Right ventricle myocardium inferior (tissue), 1 donor: ENCODE data around the gene KATNA1. TPM values are rescaled to one million over a fixed set of nuclear protein-coding genes. Genes with fewer than 3 reads are reported as not detected.

Experiments used
- ATAC-seq: fragments of 200-7000 bp; cut with Tn5 transposase; one replicate; pipeline ENCODE4 v1.9.1; 2020; ENCODE audit warnings: mild to moderate bottlenecking, moderate library complexity
- DNase-seq: peaks from one replicate; pipeline ENCODE4 v3.0.0; 2021; ENCODE audit errors: missing footprints
- intact Hi-C: fragments of 100-400 bp; cut with DNase I; formaldehyde crosslinking; loops from one replicate; pipeline ENCODE4 v1.11.0; 2022
- total RNA-seq: library from RNA; stranded (reverse); fragmentation: NEBNext Ultra II Directional; extraction: Animal tissue kit (Norgen Biotek cat#: 25700); gene quantifications from one replicate; pipeline ENCODE4 v1.2.1, GENCODE V29; 2021
- donor health status: DM: no; HTN: yes; CAD: no; lungs with severe emphysema.

The KATNA1 gene
- total RNA-seq, 1 donor from 2014 or later, result 11.4 TPM

DNA sequence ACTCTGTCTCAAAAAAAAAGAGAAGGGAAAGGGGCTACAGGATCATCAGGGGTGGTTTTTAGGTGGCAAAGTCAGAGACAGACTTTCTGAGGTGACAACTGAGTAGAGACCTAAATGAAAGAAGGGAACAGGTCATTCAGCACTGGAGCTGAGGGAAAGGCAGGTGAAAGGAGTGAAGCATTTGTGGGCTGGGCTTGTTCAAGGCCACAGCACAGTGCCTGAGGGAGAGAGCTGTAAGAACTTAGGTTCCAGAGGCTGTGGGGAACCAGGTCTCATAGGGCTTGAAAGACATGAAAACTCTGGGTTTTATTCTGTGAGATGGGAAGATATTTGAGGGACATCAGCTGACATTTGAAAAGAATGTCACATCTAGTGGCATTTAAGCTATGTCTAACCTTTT, 20.8 kb downstream of the KATNA1 start:
- ATAC-seq (no peak), DNase-seq (no peak)
- intact Hi-C loops, result no loop called here

DNA sequence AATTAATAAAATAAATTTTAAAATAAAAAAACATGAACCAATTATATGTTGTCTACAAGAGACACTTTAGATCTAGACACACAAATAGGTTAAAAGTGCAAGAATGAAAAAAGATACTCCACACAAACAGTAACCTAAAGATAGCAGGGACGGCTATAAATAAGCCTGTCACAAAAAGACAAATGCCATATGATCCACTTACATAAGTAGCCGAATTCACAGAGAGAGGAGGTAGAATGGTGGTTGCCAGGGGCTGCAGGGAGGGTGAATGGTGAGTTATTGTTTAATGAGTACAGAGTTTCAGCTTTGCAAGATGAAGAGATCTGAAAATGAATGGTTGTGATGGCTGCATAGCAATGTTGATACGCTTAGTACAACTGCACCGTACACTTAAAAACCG, 32.7 kb downstream of the KATNA1 start:
- intact Hi-C loops, result no loop called here
- DNase-seq (no peak), ATAC-seq (peak; percentile 57)

DNA sequence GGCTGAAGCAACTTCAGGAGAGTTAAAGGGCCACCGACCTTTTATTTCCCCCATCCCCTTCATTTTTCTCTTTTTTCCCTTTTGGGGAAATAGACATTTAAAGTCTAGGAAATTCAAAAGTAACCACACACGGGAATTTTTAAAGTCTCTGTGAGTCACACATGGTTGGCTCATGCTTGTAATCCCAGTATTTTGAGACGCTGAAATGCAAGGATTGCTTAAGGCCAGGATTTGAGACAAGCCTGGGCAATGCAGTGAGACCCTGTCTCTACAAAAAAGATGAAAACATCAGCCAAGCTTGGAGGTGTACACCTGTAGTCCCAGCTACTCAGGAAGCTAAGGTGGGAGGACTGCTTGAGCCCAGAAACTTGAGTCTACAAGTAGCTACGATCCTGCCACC, 34.2 kb downstream of the KATNA1 start:
- intact Hi-C loops, result no loop called here
- no peak for DNase-seq
- ATAC-seq, result no peak

DNA sequence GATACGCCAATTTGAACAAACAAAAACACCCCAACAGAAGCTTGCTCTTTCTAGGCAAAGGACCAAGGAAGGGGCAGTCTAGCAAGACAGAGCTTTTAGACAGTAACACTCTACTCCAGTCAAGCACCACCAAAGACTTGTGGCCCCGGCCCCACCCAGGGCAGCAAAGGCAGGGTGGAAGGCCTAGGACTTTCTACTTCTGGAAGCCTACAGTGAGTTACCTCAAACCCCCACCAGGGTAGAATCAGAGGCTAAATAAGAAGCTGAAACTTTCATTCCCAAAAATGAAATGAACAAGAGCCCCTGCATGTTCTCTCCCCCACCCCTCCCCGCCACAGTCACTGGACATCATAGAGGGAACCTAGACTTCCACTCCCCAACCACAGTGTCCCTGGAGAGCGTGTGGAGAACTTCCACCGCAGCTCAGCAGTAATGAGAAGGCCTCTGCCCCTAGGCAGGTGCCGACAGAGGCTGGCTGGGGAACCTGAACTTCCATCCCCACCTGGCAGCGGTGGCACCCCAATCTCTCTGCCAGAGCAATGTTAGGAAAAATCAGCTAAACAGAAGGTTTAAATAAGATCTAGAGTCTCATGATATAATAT, 40.0 kb downstream of the KATNA1 start:
- intact Hi-C loops, result no loop called here
- ATAC-seq, result no peak
- DNase-seq, result no peak

DNA sequence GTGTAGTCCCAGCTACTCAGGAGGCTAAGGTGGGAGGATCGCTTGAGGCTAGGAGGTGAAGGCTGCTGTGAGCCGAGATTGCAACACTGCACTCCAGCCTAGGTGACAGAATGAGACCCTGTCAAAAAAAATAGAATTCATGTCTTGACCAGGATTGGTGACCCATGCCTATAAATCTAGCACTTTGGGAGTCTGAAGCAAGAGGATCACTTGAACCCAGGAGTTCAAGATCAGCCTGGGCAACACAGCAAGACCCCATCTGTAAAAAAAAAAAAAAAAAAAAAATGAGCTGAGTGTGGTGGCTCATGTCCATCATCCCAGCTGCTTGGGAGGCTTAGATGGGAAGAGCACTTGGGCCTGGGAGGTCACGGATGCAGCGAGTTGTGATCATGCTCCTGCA, 48.0 kb downstream of the KATNA1 start:
- ATAC-seq, result no peak
- intact Hi-C loops, result no loop called here
- no peak for DNase-seq

DNA sequence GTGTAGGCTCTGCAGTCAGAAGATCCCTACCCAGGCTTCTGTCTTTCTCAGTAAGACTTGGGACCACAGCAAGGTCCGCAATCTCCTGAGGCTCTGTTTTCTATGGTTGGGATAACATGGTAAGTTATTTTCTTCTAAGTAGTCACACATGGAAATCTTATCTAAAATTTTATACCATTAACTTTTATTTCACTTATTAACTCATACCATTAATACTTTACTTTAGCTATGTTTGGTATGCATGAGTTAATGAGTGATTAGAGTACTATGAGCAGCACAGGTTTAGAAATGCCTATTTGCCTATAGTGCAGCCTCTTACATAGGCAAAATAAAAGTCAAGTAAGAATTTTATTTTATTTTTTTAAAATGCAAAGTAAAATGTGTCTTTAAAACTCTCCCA, 55.1 kb downstream of the KATNA1 start:
- intact Hi-C loops, result no loop called here
- DNase-seq (no peak), ATAC-seq (no peak)

DNA sequence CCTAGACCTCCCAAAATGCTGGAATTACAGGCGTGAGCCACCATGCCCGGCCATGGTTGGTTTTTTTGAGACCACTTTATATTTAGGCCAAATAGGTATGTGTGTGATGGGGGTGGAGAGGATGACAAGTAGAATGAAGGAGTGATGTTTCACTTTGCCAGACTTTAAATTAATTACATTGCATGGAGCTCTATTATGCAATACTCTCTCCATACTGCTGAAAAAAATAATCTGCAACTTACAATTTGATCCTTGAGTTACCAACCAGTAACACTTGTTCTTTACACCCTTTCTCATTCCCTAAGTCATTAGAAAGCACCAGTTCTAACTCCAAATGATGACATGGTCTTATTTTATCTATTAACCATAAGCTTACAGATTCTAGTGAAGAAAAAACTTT, 55.5 kb downstream of the KATNA1 start:
- intact Hi-C loops, result no loop called here
- DNase-seq, result no peak
- no peak for ATAC-seq

DNA sequence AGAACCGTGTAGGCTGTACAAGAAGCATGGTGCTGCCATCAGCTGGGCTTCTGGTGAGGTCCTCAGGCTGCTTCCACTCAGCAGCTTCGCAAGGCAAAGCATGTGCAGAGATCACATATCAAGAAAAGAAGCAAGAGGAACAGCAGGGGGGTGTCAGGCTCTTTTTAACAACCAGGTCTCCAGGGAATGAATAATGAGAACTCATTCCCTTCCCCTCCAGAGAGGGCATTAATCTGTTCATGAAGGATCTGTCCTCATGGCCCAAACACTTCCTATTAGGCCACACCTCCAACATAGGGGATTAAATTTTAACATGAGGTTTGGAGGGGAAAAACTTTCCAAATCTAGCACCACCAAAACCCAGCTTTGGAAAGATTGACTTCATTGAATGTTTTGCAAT, 62.4 kb downstream of the KATNA1 start:
- intact Hi-C loops, result no loop called here
- DNase-seq, result no peak
- ATAC-seq, result no peak

DNA sequence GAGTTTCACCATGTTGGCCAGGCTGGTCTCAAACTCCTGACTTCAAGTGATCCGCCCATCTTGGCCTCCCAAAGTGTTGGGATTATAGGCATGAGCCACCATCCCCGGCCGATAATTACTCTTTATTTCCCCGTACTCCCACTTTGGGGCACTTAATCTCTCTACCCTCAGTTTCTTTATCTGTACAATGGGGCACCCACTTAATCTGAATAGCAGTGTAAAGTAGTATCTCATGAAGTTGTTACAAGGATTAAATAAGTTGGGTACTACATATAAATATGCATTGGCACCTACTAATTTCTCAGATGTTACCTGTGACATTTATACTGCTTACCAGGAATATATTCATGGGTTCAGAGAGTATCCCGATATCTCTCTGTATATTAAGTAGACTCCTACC, 67.2 kb downstream of the KATNA1 start:
- DNase-seq (no peak), ATAC-seq (no peak)
- intact Hi-C loops, result no loop called here

DNA sequence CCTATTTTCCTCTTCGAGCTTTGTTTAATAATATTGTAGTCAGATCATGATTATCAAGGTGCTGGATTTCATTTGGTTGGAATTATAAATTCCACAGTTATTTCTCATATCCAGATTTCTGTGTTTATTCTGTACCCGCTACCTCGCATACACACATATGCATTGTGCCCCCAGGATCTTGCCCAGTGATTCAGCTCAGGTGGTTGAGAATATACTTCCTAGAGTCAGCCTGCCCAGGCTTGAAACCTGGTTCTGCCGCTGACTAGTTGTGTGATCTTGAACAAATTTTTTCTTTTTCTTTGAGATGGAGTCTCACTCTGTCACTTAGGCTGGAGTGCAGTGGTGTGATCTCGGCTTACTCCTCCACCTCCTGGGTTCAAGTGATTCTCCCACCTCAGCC, 67.6 kb downstream of the KATNA1 start:
- ATAC-seq (no peak), DNase-seq (no peak)
- intact Hi-C loops, result no loop called here

DNA sequence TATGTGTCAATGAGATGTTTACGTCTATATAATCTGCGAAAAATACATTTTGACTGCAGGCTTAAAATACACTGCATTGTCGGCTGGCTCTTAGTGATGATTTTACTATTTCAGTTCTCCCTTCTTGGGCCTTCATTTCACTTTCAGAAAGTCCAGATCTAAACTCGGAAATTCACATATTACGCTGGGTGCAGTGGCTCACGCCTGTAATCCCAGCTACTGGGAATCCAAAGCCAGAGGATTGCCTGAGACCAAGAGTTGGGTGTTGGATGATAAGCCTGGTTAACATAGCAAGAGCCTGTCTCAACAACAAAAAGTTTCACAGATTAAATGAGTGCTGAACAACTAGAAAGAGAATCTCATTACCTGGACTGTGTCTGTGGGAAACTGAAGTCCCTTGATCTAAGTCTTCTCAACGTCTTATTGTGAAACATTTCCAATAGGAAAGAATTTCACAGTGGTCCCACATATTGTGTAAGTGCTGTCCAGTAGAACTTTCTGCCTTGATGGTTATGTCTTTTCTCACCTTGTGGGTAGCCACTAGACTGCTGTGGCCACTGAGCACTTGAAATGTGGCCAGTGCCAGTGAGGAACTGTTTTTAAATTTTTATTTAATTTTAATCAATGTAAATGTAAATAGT, 80.4 kb downstream of the KATNA1 start:
- intact Hi-C loops, result loop anchor here (5.0 to 10.0 kb wide), 2 partner anchors 79 to 147 kb away; partner anchors contain the start of genes KATNA1 and LATS1
- ATAC-seq (no peak), DNase-seq (no peak)

DNA sequence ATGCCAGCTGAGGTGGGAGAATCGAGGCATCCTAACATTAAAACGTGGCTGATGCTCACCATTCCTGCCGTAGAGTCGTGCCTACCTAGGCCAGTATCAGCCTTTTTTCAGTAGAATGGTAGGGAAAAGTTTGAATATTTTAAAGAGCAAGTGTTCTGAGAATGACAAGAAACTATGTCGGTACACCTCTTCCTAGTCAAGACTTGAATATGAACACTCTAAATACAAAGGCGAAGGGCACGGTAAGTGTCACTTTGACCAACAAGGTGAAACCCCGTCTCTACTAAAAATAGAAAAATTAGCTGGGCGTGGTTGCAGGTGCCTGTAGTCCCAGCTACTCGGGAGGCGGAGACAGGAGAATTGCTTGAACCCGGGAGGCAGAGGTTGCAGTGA, 81.3 kb downstream of the KATNA1 start:
- intact Hi-C loops, result loop anchor here (5.0 to 10.0 kb wide), 2 partner anchors 80 to 148 kb away; partner anchors contain the start of genes KATNA1 and LATS1
- DNase-seq (no peak), ATAC-seq (no peak)

DNA sequence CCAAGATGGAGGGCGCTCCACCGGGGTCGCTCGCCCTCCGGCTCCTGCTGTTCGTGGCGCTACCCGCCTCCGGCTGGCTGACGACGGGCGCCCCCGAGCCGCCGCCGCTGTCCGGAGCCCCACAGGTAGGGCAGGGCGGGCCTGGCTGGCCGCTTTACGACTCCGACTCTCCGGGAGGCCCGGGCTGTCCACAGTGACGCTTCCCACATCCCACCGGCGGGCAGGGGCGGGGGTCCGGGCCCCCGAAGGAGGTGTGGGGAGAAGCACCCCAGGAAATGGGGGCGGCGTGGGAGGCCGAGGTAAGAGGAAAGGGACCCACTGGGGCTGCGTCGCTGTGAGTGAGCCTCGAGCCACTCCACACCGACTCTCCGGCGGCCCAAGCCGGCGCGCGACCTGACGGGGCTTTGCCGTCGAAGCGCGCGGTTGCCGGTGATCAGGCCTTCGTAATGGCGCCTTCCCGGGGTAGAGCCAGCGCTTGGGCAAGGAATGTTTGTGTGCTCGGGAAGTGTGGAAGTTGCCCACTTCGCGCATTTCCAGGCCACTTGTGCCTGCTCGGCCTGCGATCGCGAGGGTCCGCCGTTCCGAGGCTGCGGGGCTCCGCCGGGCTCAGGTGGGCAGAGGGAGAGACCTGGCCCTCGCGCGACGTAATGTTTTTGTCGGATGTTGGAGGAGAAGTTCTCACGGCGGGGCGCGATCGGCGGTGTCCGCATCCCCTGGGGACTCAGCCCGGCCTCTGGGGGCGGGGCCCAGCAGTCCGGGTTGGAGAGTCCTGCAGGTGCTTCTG, 81.9 kb downstream of the KATNA1 start:
- ATAC-seq, result peak; percentile 36
- peak; percentile 83 for DNase-seq
- intact Hi-C loops, result loop anchor here (5.0 to 10.0 kb wide), 2 partner anchors 81 to 148 kb away; partner anchors contain the start of genes KATNA1 and LATS1

DNA sequence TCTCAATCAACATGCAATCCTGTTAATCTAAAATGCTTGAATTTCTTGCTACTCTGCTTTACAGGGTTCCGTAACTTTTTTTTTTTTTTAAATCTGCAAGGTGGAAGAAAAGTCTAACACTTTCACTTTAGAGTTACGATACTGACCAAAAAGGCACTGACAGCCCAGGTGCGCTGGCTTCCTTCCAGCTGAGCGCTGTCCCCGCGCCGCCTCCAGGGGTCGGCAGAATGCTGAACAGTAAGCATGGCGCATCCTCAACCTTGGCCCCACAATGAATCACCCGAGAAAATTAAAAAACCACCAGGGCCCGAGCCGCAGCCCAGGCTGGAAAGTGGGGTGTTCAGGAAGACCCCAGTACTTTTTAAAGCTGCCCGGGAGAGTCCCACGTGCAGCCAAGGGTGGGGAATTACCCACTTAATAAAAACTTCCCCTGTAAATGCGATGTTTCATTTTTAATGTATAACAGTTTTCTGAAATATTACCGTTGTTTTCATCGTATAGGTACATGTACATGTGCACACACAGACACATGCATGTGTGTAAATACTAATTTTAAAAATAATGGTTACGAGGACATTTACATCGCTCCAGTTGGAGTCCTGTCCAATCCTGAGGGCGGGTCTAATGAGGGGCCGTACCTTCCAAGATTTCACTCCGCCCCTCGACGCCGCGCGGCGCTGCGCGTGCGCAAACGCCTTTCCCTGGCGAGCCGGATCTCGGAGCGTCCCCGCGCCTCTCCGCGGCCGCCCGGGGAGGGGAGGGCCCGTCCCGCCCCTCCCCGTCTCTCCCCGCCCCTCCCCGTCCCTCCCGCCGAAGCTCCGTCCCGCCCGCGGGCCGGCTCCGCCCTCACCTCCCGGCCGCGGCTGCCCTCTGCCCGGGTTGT, 82.7 kb downstream of the KATNA1 start, which contains the start of gene GINM1:
TSS of gene GINM1 (plus strand) at position 849 of the 883 bp plus-strand sequence. CDS start 40 bp downstream, outside the sequence.
- intact Hi-C loops, result loop anchor here (2.0 to 10.0 kb wide), 3 partner anchors 19 to 149 kb away; partner anchors contain the start of genes KATNA1, LATS1 and PPIL4

DNA sequence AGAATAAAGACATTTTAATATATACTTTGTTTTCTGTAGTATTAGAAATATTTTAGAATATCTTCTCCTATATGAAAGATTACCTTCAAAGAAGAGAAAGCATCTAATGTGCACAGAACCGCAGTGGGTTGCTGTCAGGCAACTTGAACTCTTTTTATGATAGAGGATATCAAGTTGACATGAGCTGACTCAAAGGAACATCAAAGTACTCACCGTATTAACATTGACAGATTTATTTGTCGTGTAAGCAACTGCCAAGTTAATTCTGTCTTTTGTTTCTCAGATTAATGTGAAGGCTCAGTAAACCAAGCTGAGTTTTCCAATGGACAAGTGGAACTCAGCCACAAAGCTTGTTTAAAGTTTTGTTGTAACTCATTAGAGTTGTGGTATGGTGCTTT, 84.6 kb downstream of the KATNA1 start:
- intact Hi-C loops, result loop anchor here (2.0 to 10.0 kb wide), 2 partner anchors 17 to 151 kb away; partner anchors contain the start of genes LATS1 and PPIL4
- DNase-seq (no peak), ATAC-seq (no peak)

More for the DNA sequence above, 82.7 kb downstream of the KATNA1 start, which contains the start of gene GINM1:
- peak; percentile 98 for ATAC-seq
- peak; percentile 96 for DNase-seq

DNA sequence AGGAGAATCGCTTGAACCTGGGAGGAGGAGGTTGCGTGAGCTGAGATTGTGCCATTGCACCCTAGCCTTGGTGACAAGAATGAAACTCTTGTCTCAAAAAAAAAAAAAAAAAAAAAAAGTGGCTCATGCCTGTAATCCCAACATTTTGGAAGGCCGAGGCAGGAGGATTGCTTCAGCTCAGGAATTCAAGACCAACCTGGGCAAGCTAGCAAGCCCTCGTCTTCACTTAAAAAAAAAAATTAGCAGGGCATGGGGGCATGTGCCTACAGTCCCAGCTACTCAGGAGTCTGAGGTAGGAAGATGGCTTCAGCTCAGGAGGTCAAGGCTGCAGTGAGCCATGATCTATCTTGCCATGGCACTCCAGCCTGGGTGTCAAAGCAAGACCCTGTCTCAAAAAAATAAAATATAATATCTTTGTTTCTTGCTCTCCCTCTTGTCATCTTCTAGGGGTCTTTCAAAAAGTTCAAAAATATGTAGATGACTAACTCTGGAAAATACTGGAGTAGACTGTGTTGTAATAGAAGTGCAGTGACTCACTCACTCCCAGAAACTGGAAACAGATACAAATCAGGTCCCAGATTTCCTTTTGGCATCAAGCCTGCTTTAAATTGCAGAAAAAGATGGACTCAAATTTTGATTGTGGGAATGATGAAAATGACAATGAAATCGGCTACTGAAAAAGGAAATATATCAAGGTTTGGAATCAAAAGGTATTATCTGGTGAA, 85.1 kb downstream of the KATNA1 start:
- intact Hi-C loops, result loop anchor here (10.0 kb wide), 1 partner anchor 151 kb away; the partner anchor contains the start of gene LATS1
- DNase-seq (no peak), ATAC-seq (no peak)

DNA sequence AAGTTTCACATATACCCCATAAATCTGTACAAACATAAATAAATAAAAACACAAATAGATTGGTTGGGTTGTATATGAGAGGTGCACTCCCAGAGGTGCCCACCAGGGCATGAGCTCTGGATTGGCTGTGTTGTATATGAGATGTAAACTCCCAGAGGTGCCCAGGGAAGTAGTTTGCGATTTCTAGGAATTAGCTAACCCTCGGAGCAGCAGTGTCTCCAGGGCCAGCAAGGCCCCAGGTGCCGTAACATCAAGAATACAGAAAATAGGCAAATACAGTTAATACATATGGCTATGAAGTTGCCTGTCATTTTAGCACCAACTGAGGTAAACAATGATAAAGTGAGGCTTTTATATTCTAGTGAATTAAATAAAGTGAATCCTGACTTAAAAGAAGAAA, 87.8 kb downstream of the KATNA1 start:
- DNase-seq (no peak), ATAC-seq (no peak)
- intact Hi-C loops, result loop anchor here (10.0 kb wide), 1 partner anchor 154 kb away; the partner anchor contains the start of gene LATS1

DNA sequence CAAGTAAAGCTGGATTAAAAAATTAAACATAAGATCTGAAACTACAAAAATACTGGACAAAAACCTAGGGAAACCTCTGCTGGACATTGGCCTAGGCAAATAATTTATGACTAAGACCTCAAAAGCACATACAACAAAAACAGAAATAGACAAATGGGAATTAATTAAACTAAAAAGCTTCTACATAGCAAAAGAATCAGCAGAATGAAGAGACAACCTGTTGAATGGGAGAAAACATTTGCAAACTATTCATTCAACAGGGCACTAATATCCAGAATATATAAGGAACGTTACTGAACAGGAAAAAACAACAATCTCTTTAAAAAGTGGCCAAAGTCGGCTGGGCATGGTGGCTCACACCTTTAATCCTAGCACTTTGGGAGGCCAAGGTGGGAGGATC, 89.1 kb downstream of the KATNA1 start:
- intact Hi-C loops, result no loop called here
- no peak for ATAC-seq
- DNase-seq, result no peak
